Neural cell (in vitro differentiated cells): ENCODE measurements around the gene AZU1. TPM values are rescaled to one million over a fixed set of nuclear protein-coding genes. Genes with fewer than 3 reads are reported as not detected.
"Not testable (repeated sequence)": the region's sequence is repeated elsewhere in the genome, so short reads cannot be mapped to it uniquely, and the experiment has no call there.

Experiments used
- H2AFZ ChIP-seq: fragments of 200-600, 300-800 bp; sonication (generic), shearing (Covaris generic); 2 replicates; pipeline ENCODE4 v1.6.0; 2014; ENCODE audit warnings: low read depth, mild to moderate bottlenecking, antibody characterized with exemption, low read length, moderate library complexity
- H3F3A ChIP-seq: fragments of 200-600 bp; shearing (Covaris generic); 2 replicates; pipeline ENCODE4 v1.6.1; 2016; ENCODE audit warnings: mild to moderate bottlenecking, moderate library complexity, mixed read lengths, antibody characterized with exemption, low read length; ENCODE audit not compliant: insufficient read depth, poor library complexity, severe bottlenecking
- H3K27ac ChIP-seq: fragments of 200-600, 300-800 bp; sonication (generic), shearing (Covaris generic); 2 replicates; pipeline ENCODE4 v1.5.1; 2014; ENCODE audit warnings: mild to moderate bottlenecking, low read length, moderate library complexity
- H3K27me3 ChIP-seq: fragments of 300-800, 200-600 bp; sonication (generic), shearing (Covaris generic); 2 replicates; pipeline ENCODE4 v1.6.0; 2014; ENCODE audit warnings: mild to moderate bottlenecking, low read depth, low read length, moderate library complexity; ENCODE audit not compliant: insufficient read depth
- H3K36me3 ChIP-seq: fragments of 300-800, 200-600 bp; sonication (generic), shearing (Covaris generic); 2 replicates; pipeline ENCODE4 v1.5.1; 2014; ENCODE audit warnings: mild to moderate bottlenecking, antibody characterized with exemption, low read length, moderate library complexity; ENCODE audit not compliant: insufficient read depth
- H3K4me2 ChIP-seq: fragments of 300-800, 200-600 bp; sonication (generic), shearing (Covaris generic); 2 replicates; pipeline ENCODE4 v1.6.0; 2014; ENCODE audit warnings: mild to moderate bottlenecking, low read length
- H3K4me3 ChIP-seq: fragments of 300-800, 200-600 bp; sonication (generic), shearing (Covaris generic); 2 replicates; pipeline ENCODE4 v1.5.1; 2014; ENCODE audit warnings: mild to moderate bottlenecking, low read length, moderate library complexity
- H3K79me2 ChIP-seq: fragments of 200-600 bp; shearing (Covaris generic); replicated peaks from 2 replicates; pipeline ENCODE4 v1.6.0; 2014; ENCODE audit warnings: mild to moderate bottlenecking, low read length, moderate library complexity; ENCODE audit not compliant: insufficient read depth
- H3K9ac ChIP-seq: fragments of 300-800, 200-600 bp; sonication (generic), shearing (Covaris generic); 2 replicates; pipeline ENCODE4 v1.6.1; 2016; ENCODE audit warnings: mild to moderate bottlenecking, low read length, mixed read lengths
- H3K9me2 ChIP-seq: fragments of 200-600 bp; shearing (Covaris generic); 2 replicates; pipeline ENCODE4 v1.6.1; 2016; ENCODE audit warnings: mild to moderate bottlenecking, low read length, mixed read lengths; ENCODE audit not compliant: insufficient read depth
- H3K9me3 ChIP-seq: fragments of 200-600, 300-800 bp; sonication (generic), shearing (Covaris generic); 2 replicates; pipeline ENCODE4 v1.6.1; 2016; ENCODE audit warnings: mild to moderate bottlenecking, mixed run types, low read length, moderate library complexity, mixed read lengths
- H4K20me1 ChIP-seq: fragments of 200-600 bp; shearing (Covaris generic); 2 replicates; pipeline ENCODE4 v1.6.1; 2016; ENCODE audit warnings: mild to moderate bottlenecking, mixed run types; ENCODE audit not compliant: insufficient read depth
- CTCF ChIP-seq: fragments of 450-650 bp; IDR thresholded peaks from 2 replicates; pipeline ENCODE4 v1.5.1; 2014; ENCODE audit warnings: antibody characterized with exemption, mild to moderate bottlenecking, moderate library complexity; ENCODE audit not compliant: poor library complexity, severe bottlenecking
- EP300 ChIP-seq: fragments of 450-650 bp; conservative IDR thresholded peaks from 2 replicates; pipeline ENCODE4 v1.6.1; 2014; ENCODE audit warnings: antibody characterized with exemption, mild to moderate bottlenecking, moderate library complexity; ENCODE audit not compliant: poor library complexity, severe bottlenecking
- EZH2 ChIP-seq: fragments of 200-600, 300-800 bp; shearing (Covaris generic), sonication (generic); IDR thresholded peaks from 2 replicates; pipeline ENCODE4 v1.6.1; 2014; ENCODE audit warnings: antibody characterized with exemption, low read length, borderline replicate concordance, mild to moderate bottlenecking; ENCODE audit not compliant: insufficient read depth, poor library complexity, severe bottlenecking
- MXI1 ChIP-seq: fragments of 450-650 bp; conservative IDR thresholded peaks from 2 replicates; pipeline ENCODE4 v1.6.1; 2014; ENCODE audit warnings: antibody characterized with exemption, mild to moderate bottlenecking; ENCODE audit not compliant: poor library complexity, severe bottlenecking
- POLR2AphosphoS5 ChIP-seq: IDR thresholded peaks from 2 replicates; pipeline ENCODE4 v1.6.1; 2012
- RAD21 ChIP-seq: fragments of 450-650 bp; conservative IDR thresholded peaks from 2 replicates; pipeline ENCODE4 v1.6.1; 2014; ENCODE audit warnings: antibody characterized with exemption, mild to moderate bottlenecking, moderate library complexity
- REST ChIP-seq: IDR thresholded peaks from 2 replicates; pipeline ENCODE4 v1.6.1; 2012; ENCODE audit warnings: borderline replicate concordance
- SMC3 ChIP-seq: fragments of 450-650 bp; conservative IDR thresholded peaks from 2 replicates; pipeline ENCODE4 v1.6.1; 2014; ENCODE audit warnings: antibody characterized with exemption, mild to moderate bottlenecking, moderate library complexity; ENCODE audit not compliant: poor library complexity
- TAF1 ChIP-seq: IDR thresholded peaks from 2 replicates; pipeline ENCODE4 v1.6.1; 2012; ENCODE audit warnings: low read depth
- polyA plus RNA-seq: library from polyadenylated mRNA; depleted of rRNA; stranded (reverse); fragments of >200 nt; gene quantifications from 2 replicates; pipeline ENCODE4 v1.2.3, GENCODE V29; 2014

Gene AZU1
- polyA plus RNA-seq, 1 donor from 2014 or later, result 1.1 TPM

- no peak overlapping the region for H3K27ac ChIP-seq
- no peaks in the 10 kb centered on the region for H3K9me2 ChIP-seq
- no peaks in the 10 kb centered on the region for H3K79me2 ChIP-seq
- no peak overlapping the region for H3K4me2 ChIP-seq
- H3F3A ChIP-seq, result no peaks in the 10 kb centered on the region
- H2AFZ ChIP-seq, result no peak overlapping the region
- H3K27me3 ChIP-seq, result peaks cover 5% of the 10 kb centered on the region
- no peak overlapping the region for H3K9ac ChIP-seq
- no peaks in the 10 kb centered on the region for H4K20me1 ChIP-seq
- no peak for TF ChIP-seq EP300
- no peak for TF ChIP-seq SMC3
- TF ChIP-seq MXI1, result no peak
- no peak for TF ChIP-seq RAD21
- no peak for TF ChIP-seq REST
- TF ChIP-seq TAF1, result no peak
- TF ChIP-seq EZH2, result no peak
- no peak for TF ChIP-seq CTCF
- TF ChIP-seq POLR2AphosphoS5, result no peak
- no peaks in the 10 kb centered on the region for H3K36me3 ChIP-seq
- no peaks in the 10 kb centered on the region for H3K9me3 ChIP-seq
- no peak overlapping the region for H3K4me3 ChIP-seq
These were observed 20.8 kb downstream of the AZU1 start for GRCh38 chr19:848386-848921.

GRCh38 chr19:849195-849594 lies 21.6 kb downstream of the AZU1 start:
- H2AFZ ChIP-seq, H3K36me3 ChIP-seq, H3K9me3 ChIP-seq, H3K27ac ChIP-seq, H3K9ac ChIP-seq, H3F3A ChIP-seq, H3K9me2 ChIP-seq, H4K20me1 ChIP-seq, H3K4me3 ChIP-seq, H3K27me3 ChIP-seq, H3K79me2 ChIP-seq, H3K4me2 ChIP-seq: not testable (repeated sequence)
